ENCODE measurements around the gene SLC6A13. TPM values are rescaled to one million over a fixed set of nuclear protein-coding genes. Genes with fewer than 3 reads are reported as not detected.

SLC6A13 gene
- total RNA-seq, 1 donor from 2014 or later, result 0.44 TPM

DNA sequence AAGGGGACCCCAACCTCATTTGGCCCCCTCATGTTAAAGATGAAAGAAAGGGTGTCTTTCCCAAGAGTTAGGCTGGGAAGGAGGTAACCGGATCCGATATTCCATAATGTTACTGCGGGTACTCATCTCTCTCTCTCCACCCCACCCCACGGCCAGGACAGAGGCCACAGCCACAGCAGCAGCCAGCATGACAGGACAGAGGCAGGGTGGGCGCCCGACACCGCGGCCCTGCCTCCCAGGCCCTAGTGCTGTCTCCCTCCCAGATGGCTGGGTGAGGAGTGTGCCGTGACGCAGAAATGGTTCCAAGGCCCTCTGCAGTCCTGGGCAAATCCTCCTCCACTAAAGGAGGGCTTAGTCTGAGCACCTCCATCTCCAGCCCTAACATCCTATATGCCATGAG, 54.8 kb downstream of the SLC6A13 start:
- intact Hi-C loops (cut with micrococcal nuclease), result no loop called here
- Mint-ChIP-seq H3K9me3 (no peaks in the 10 kb centered on the region), H3K36me3 (ENCODE audit: low read depth) (no peaks in the 10 kb centered on the region), H3K4me3 (no peak overlapping the region), H3K4me1 (ENCODE audit: low read depth) (no peaks in the 10 kb centered on the region), H3K27ac (no peak overlapping the region), H3K27me3 (ENCODE audit: insufficient read depth) (peaks cover 15% of the 10 kb centered on the region)
- no peak for DNase-seq (ENCODE audit: low spot score)

DNA sequence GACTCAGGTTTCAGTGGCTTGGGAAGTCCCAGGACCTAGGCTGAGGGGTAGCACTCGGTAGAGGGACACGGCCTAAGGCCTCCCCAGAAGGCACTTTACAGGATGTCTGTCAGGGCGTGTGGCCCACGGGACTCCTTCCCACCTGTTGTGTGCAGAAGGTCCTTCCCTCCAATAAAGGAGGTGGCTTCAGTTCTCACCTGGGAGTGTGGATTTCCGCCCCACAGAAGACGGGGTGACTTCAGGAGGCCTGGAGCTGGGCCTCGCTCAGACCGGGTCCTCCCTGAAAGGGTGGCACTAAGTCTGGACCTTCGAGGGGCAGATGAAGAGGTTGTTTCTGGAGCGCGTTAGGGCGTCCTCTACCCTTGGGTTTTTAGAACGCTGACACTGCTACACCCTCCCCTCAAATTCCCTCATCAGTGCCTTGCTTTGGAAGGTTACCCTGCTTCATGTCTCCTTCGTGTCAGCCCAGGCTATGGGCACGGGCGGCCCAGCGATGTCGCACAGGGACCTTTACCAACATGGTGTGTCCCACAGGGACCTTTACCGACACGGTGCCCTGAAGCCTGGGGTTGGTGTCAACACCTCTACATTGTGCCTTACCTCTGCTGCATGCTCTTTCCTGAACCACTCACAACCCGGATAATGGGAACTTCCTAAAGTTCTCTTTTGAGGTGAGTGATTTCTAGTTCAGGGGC, 55.7 kb downstream of the SLC6A13 start:
- intact Hi-C loops (cut with micrococcal nuclease), result no loop called here
- no peak for DNase-seq (ENCODE audit: low spot score)
- Mint-ChIP-seq H3K36me3 (ENCODE audit: low read depth) (no peaks in the 10 kb centered on the region), H3K27me3 (ENCODE audit: insufficient read depth) (peaks cover 21% of the 10 kb centered on the region), H3K4me3 (no peak overlapping the region), H3K4me1 (ENCODE audit: low read depth) (no peaks in the 10 kb centered on the region), H3K9me3 (no peaks in the 10 kb centered on the region), H3K27ac (no peak overlapping the region)

GRCh38 chr12:205026-205425, 57.6 kb downstream of the SLC6A13 start:
- Mint-ChIP-seq H3K4me1 (ENCODE audit: low read depth) (no peaks in the 10 kb centered on the region), H3K27ac (no peak overlapping the region), H3K27me3 (ENCODE audit: insufficient read depth) (peaks cover 22% of the 10 kb centered on the region), H3K4me3 (no peak overlapping the region), H3K9me3 (no peaks in the 10 kb centered on the region), H3K36me3 (ENCODE audit: low read depth) (no peaks in the 10 kb centered on the region)
- no peak for DNase-seq (ENCODE audit: low spot score)
- intact Hi-C loops (cut with micrococcal nuclease), result no loop called here

DNA sequence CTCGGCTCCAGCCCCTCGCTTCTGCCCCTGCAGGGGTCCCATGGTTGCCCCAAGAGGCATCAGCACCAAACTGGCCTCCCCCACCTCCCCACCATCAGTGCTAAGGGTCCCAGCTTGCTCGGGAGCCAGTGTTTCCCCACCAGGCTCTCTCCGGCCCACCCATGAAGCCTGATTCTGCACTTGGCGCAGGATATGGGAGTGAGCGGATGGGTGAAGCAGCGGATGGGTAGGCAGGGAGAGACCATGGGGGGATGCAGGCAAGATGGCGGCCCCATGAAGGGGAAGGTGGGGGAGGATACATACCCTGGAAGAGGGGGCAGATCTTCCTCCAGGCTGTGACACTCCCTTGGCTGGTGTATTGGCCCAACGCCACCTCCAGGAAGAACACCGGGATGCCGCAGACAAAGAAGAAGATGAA, 58.4 kb downstream of the SLC6A13 start:
- H3K27ac Mint-ChIP-seq, result no peak overlapping the region
- H3K36me3 Mint-ChIP-seq (ENCODE audit: low read depth), result no peaks in the 10 kb centered on the region

DNA sequence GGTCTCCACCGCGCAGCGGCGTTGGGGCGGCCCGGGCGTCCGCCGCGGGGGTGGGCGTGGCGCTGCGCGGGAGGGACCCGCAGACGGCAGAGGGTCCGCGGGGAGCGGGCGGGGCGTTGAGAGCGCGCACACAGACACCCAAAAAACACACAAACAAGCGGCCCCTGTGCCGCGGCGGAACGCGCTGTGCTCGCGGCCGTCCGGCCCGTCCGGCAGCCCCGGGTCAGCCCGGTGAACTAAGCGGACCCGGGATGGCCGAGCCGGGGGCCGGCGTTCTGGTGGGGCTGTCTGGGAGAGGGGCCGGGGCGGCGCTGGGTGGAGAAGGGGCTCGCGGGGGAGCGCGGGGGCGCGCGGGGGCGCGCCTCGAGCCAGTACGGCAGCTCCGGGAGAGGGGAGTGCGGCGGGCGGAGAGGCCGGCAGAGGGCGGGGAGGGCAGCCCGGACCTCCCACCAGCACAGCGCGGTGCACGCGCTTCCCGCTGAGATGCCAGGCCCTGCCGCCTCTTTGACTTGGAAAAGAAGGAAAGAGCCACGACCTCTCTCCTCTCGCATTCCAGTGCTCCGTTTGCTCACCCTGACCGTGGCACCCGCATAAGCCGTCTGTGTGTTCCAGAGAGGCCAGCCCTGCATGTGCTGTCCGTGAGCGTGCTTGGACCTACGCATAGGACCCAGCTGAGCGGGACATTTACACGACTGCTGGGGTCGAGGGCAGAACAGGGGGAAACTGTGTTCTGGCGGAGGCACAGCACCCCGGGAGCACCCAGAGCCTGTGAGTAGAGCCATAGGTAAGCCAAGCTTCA, 59.0 kb downstream of the SLC6A13 start:
- intact Hi-C loops (cut with micrococcal nuclease), result no loop called here
- H3K36me3 Mint-ChIP-seq (ENCODE audit: low read depth), result no peaks in the 10 kb centered on the region
- H3K27ac Mint-ChIP-seq, result no peak overlapping the region

More for the DNA sequence above, 58.4 kb downstream of the SLC6A13 start:
- no peak for DNase-seq (ENCODE audit: low spot score)
- Mint-ChIP-seq H3K27me3 (ENCODE audit: insufficient read depth) (peaks cover 22% of the 10 kb centered on the region), H3K4me1 (ENCODE audit: low read depth) (no peaks in the 10 kb centered on the region), H3K4me3 (no peak overlapping the region), H3K9me3 (no peaks in the 10 kb centered on the region)
- intact Hi-C loops (cut with micrococcal nuclease), result no loop called here

GRCh38 chr12:203074-203461, 59.6 kb downstream of the SLC6A13 start:
- no peaks in the 10 kb centered on the region for H3K36me3 Mint-ChIP-seq (ENCODE audit: low read depth)
- H3K4me1 Mint-ChIP-seq (ENCODE audit: low read depth), result no peaks in the 10 kb centered on the region
- no peak overlapping the region for H3K27ac Mint-ChIP-seq
- H3K9me3 Mint-ChIP-seq, result no peaks in the 10 kb centered on the region
- intact Hi-C loops (cut with micrococcal nuclease), result no loop called here
- DNase-seq (ENCODE audit: low spot score), result no peak
- H3K27me3 Mint-ChIP-seq (ENCODE audit: insufficient read depth), result peaks cover 20% of the 10 kb centered on the region
- no peak overlapping the region for H3K4me3 Mint-ChIP-seq

More for the DNA sequence above, 59.0 kb downstream of the SLC6A13 start:
- DNase-seq (ENCODE audit: low spot score), result no peak
- Mint-ChIP-seq H3K4me1 (ENCODE audit: low read depth) (no peaks in the 10 kb centered on the region), H3K27me3 (ENCODE audit: insufficient read depth) (peaks cover 20% of the 10 kb centered on the region), H3K9me3 (no peaks in the 10 kb centered on the region), H3K4me3 (no peak overlapping the region)

- no peaks in the 10 kb centered on the region for H3K36me3 Mint-ChIP-seq (ENCODE audit: low read depth)
Observed at GRCh38 chr12:202081-202731, 60.4 kb downstream of the SLC6A13 start.

DNA sequence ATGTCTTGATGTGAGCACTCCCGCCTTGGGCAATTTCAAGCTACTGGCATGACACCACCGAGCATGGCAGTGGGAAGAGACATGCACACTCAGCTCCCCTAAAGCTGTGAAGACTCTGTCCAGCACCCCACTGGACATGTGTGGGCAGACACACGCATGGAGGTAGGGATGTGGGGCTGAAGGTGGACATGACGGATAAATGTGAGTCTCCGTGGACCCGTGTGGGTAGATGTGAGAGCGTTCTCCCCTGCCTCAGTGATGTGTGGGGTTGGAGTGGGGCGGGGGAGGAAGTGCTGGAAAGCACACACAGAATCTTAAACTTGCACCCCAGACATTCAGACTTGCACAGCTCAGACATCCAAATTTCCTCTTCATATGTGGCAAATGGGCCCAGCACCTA, 61.3 kb downstream of the SLC6A13 start:
- Mint-ChIP-seq H3K36me3 (ENCODE audit: low read depth) (no peaks in the 10 kb centered on the region), H3K27ac (no peak overlapping the region), H3K4me1 (ENCODE audit: low read depth) (no peaks in the 10 kb centered on the region), H3K27me3 (ENCODE audit: insufficient read depth) (peaks cover 20% of the 10 kb centered on the region), H3K4me3 (no peak overlapping the region), H3K9me3 (peaks cover 6% of the 10 kb centered on the region)
- intact Hi-C loops (cut with micrococcal nuclease), result no loop called here
- no peak for DNase-seq (ENCODE audit: low spot score)

More at GRCh38 chr12:202081-202731, 60.4 kb downstream of the SLC6A13 start:
- peaks cover 20% of the 10 kb centered on the region for H3K27me3 Mint-ChIP-seq (ENCODE audit: insufficient read depth)
- no peaks in the 10 kb centered on the region for H3K4me1 Mint-ChIP-seq (ENCODE audit: low read depth)
- no peak overlapping the region for H3K27ac Mint-ChIP-seq
- no peak for DNase-seq (ENCODE audit: low spot score)
- H3K4me3 Mint-ChIP-seq, result no peak overlapping the region
- intact Hi-C loops (cut with micrococcal nuclease), result no loop called here
- peaks cover 1% of the 10 kb centered on the region for H3K9me3 Mint-ChIP-seq

- H3K9me3 Mint-ChIP-seq, result peaks cover 6% of the 10 kb centered on the region
- H3K4me1 Mint-ChIP-seq (ENCODE audit: low read depth), result no peaks in the 10 kb centered on the region
- intact Hi-C loops (cut with micrococcal nuclease), result no loop called here
- no peak overlapping the region for H3K4me3 Mint-ChIP-seq
- no peak overlapping the region for H3K27ac Mint-ChIP-seq
- H3K36me3 Mint-ChIP-seq (ENCODE audit: low read depth), result no peaks in the 10 kb centered on the region
- peaks cover 9% of the 10 kb centered on the region for H3K27me3 Mint-ChIP-seq (ENCODE audit: insufficient read depth)
- DNase-seq (ENCODE audit: low spot score), result no peak
Observed at GRCh38 chr12:198705-199104, 63.9 kb downstream of the SLC6A13 start.

- DNase-seq (ENCODE audit: low spot score), result no peak
- Mint-ChIP-seq H3K9me3 (peaks cover 6% of the 10 kb centered on the region), H3K36me3 (ENCODE audit: low read depth) (no peaks in the 10 kb centered on the region), H3K4me1 (ENCODE audit: low read depth) (no peaks in the 10 kb centered on the region), H3K4me3 (no peak overlapping the region), H3K27me3 (ENCODE audit: insufficient read depth) (peaks cover 9% of the 10 kb centered on the region), H3K27ac (no peak overlapping the region)
- intact Hi-C loops (cut with micrococcal nuclease), result no loop called here
Observed at GRCh38 chr12:197911-198695, 64.5 kb downstream of the SLC6A13 start.

GRCh38 chr12:197347-197746, 65.3 kb downstream of the SLC6A13 start:
- H3K9me3 Mint-ChIP-seq, result peaks cover 6% of the 10 kb centered on the region
- intact Hi-C loops (cut with micrococcal nuclease), result no loop called here
- H3K27ac Mint-ChIP-seq, result no peak overlapping the region
- DNase-seq (ENCODE audit: low spot score), result no peak
- no peaks in the 10 kb centered on the region for H3K4me1 Mint-ChIP-seq (ENCODE audit: low read depth)
- H3K36me3 Mint-ChIP-seq (ENCODE audit: low read depth), result no peaks in the 10 kb centered on the region
- H3K4me3 Mint-ChIP-seq, result no peak overlapping the region
- H3K27me3 Mint-ChIP-seq (ENCODE audit: insufficient read depth), result peaks cover 3% of the 10 kb centered on the region

DNA sequence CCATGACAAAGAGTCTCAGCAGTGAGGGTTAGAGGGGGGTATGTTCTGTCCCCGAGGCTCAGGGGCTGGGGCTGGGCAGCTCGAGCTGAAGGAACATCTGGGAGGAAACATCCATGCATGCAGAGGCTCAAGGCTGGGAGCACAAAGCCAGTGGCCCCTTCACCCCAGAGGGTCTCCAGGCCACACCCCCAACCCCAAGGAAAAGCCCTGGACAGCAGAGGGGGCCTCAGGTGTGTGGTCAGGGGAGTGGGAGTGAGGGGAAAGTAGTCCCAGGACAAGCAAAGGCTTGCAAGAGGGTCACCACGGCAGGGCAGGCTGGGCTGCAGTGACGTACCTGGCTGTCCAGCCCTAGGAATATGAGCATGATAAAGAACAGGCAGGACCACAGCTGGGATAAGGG, 66.2 kb downstream of the SLC6A13 start:
- intact Hi-C loops (cut with micrococcal nuclease), result no loop called here
- H3K4me1 Mint-ChIP-seq (ENCODE audit: low read depth), result no peaks in the 10 kb centered on the region
- no peak overlapping the region for H3K27ac Mint-ChIP-seq
- DNase-seq (ENCODE audit: low spot score), result no peak
- no peaks in the 10 kb centered on the region for H3K36me3 Mint-ChIP-seq (ENCODE audit: low read depth)
- peaks cover 6% of the 10 kb centered on the region for H3K9me3 Mint-ChIP-seq
- no peaks in the 10 kb centered on the region for H3K27me3 Mint-ChIP-seq (ENCODE audit: insufficient read depth)
- H3K4me3 Mint-ChIP-seq, result no peak overlapping the region
